Activated CD8-positive, alpha-beta memory T cell treated with anti-CD3 and anti-CD28 coated beads for 24 hours (primary cell): ENCODE data around the gene THBS3.
A peak's percentile ranks its signal among the peaks of the same experiment; 100 is the strongest.
"Not testable (repeated sequence)": the region's sequence is repeated elsewhere in the genome, so short reads cannot be mapped to it uniquely, and the experiment has no call there.

ENCODE experiments used
- DNase-seq: peaks from one replicate; pipeline ENCODE4 v3.0.0-alpha.2; 2020

The THBS3 gene

GRCh38 chr1:155233502-155233901 is 25.8 kb upstream of the THBS3 start:
- DNase-seq: not testable (repeated sequence)

- not testable (repeated sequence) for DNase-seq
These were observed 24.6 kb upstream of the THBS3 start for GRCh38 chr1:155232001-155232978.

GRCh38 chr1:155231302-155231701 is 23.6 kb upstream of the THBS3 start:
- DNase-seq: not testable (repeated sequence)

GRCh38 chr1:155228096-155228427 is 20.4 kb upstream of the THBS3 start:
- DNase-seq: no peak

GRCh38 chr1:155227261-155228095 is 19.8 kb upstream of the THBS3 start:
- DNase-seq: peak; percentile 100

- DNase-seq: peak; percentile 96
These were observed 19.2 kb upstream of the THBS3 start for GRCh38 chr1:155226910-155227260.

GRCh38 chr1:155226188-155226909 is 18.7 kb upstream of the THBS3 start:
- DNase-seq: no peak

GRCh38 chr1:155225404-155225759 is 17.7 kb upstream of the THBS3 start:
- DNase-seq: peak; percentile 60

GRCh38 chr1:155223047-155223446 is 15.3 kb upstream of the THBS3 start:
- no peak for DNase-seq

- DNase-seq: not testable (repeated sequence)
These were observed 12.7 kb upstream of the THBS3 start for GRCh38 chr1:155220211-155220965.

GRCh38 chr1:155219592-155220031 is 11.9 kb upstream of the THBS3 start:
- DNase-seq: peak; percentile 64

- peak; percentile 65 for DNase-seq
These were observed 11.3 kb upstream of the THBS3 start for GRCh38 chr1:155218854-155219591.

- not testable (repeated sequence) for DNase-seq
These were observed 7.0 kb upstream of the THBS3 start for GRCh38 chr1:155214702-155215101.

- DNase-seq: not testable (repeated sequence)
These were observed 4.3 kb upstream of the THBS3 start for GRCh38 chr1:155212051-155212440.

- DNase-seq: not testable (repeated sequence)
These were observed 3.8 kb upstream of the THBS3 start for GRCh38 chr1:155211381-155212050.

- no peak for DNase-seq
These were observed 2.8 kb upstream of the THBS3 start for GRCh38 chr1:155210314-155211104.

- DNase-seq: no peak
These were observed 1.6 kb upstream of the THBS3 start for GRCh38 chr1:155209312-155209721.

- peak; percentile 94 for DNase-seq
These were observed 1.0 kb upstream of the THBS3 start, which contains the start of gene MTX1 for GRCh38 chr1:155208541-155209311. Gene MTX1 (plus strand): TSS chr1:155208695. CDS start chr1:155208805, 110 bp downstream.
